Endothelial cell of umbilical vein (primary cell): Measurements from ENCODE around the gene SLC9A9. TPM values are rescaled to one million over a fixed set of nuclear protein-coding genes. Genes with fewer than 3 reads are reported as not detected.

Source experiments
- BruUV-seq: library from RNA; stranded (reverse); fragments of 400-500 nt; replicated peaks from 2 replicates; lab custom pipeline; 2021; lab: Mats Ljungman, UMichigan
- CTCF ChIA-PET: fragments of 300-600, 350-600 bp; sonication (Branson Sonifier 250); formaldehyde crosslinking; loops from one replicate; lab custom pipeline; 2021; ENCODE audit warnings: antibody characterized with exemption, inconsistent platforms; lab: Charles Lee
- POLR2A ChIA-PET: fragments of 300-600, 350-600 bp; sonication (Branson Sonifier 250); formaldehyde crosslinking; loops from one replicate; lab custom pipeline; 2021; ENCODE audit warnings: antibody characterized with exemption, inconsistent platforms; lab: Charles Lee
- DNase-seq: peaks from one replicate; pipeline ENCODE4 v3.0.0-alpha.2; 2011; ENCODE audit warnings: low read depth, low spot score
- FAIRE-seq: peaks from 2 replicates; lab custom pipeline; 2011; peaks lifted over from hg19 to GRCh38; lab: Jason Lieb, UNC
- H2AFZ ChIP-seq: 2 replicates; pipeline ENCODE4 v1.6.0; 2012; ENCODE audit warnings: low read depth, low read length, control low read depth, inconsistent platforms
- H3K27ac ChIP-seq: 2 replicates; pipeline ENCODE4 v1.5.1; 2011; ENCODE audit warnings: low read depth, mild to moderate bottlenecking, control low read depth, low read length, moderate library complexity; ENCODE audit not compliant: insufficient read depth
- H3K27me3 ChIP-seq, 2 experiments: 2 replicates each; pipeline versions ENCODE4 v1.6.0 to v1.6.1; 2011; ENCODE audit warnings: low read length in 2 of 2, mixed read lengths in 1 of 2; ENCODE audit not compliant: control insufficient read depth in 2 of 2, insufficient read depth in 2 of 2
- H3K36me3 ChIP-seq, 2 experiments: 2 replicates in 1 of 2; 3 replicates in 1 of 2; pipeline ENCODE4 v1.5.1; 2011; ENCODE audit warnings: low read length in 2 of 2, mild to moderate bottlenecking in 1 of 2, moderate library complexity in 1 of 2; ENCODE audit not compliant: control insufficient read depth in 2 of 2, insufficient read depth in 2 of 2; ENCODE audit errors: extremely low read depth in 1 of 2
- H3K4me1 ChIP-seq: 3 replicates; pipeline ENCODE4 v1.5.1; 2011; ENCODE audit warnings: mild to moderate bottlenecking, low read length; ENCODE audit not compliant: control insufficient read depth, insufficient read depth; ENCODE audit errors: extremely low read depth
- H3K4me2 ChIP-seq: 2 replicates; pipeline ENCODE4 v1.6.1; 2011; ENCODE audit warnings: low read length, control low read depth, mixed read lengths; ENCODE audit not compliant: insufficient read depth
- H3K4me3 ChIP-seq, 3 experiments: fragments of 200-600 bp in 1 of 3; sonication (generic), shearing (Covaris generic) in 1 of 3; replicated peaks in 1 of 3; 2 replicates each; pipeline ENCODE4 v1.5.1; 2011 to 2016; ENCODE audit warnings: control low read depth in 3 of 3, low read length in 3 of 3, mild to moderate bottlenecking in 2 of 3, inconsistent platforms in 1 of 3, low read depth in 1 of 3, moderate library complexity in 1 of 3; ENCODE audit not compliant: insufficient read depth in 1 of 3
- H3K79me2 ChIP-seq: 2 replicates; pipeline ENCODE4 v1.6.0; 2012; ENCODE audit warnings: low read length, inconsistent platforms; ENCODE audit not compliant: control insufficient read depth, insufficient read depth
- H3K9ac ChIP-seq: replicated peaks from 2 replicates; pipeline ENCODE3; 2011; ENCODE audit warnings: low read length, control low read depth; ENCODE audit not compliant: insufficient read depth; ENCODE audit errors: extremely low read depth
- H3K9me1 ChIP-seq: replicated peaks from 3 replicates; pipeline ENCODE4 v1.6.0; 2011; ENCODE audit warnings: mild to moderate bottlenecking, low read length; ENCODE audit not compliant: control insufficient read depth, insufficient read depth; ENCODE audit errors: extremely low read depth
- H3K9me3 ChIP-seq: replicated peaks from 2 replicates; pipeline ENCODE4 v1.5.1; 2012; ENCODE audit warnings: low read length, inconsistent platforms; ENCODE audit not compliant: control insufficient read depth, insufficient read depth
- H4K20me1 ChIP-seq: replicated peaks from 2 replicates; pipeline ENCODE3; 2011; ENCODE audit warnings: mild to moderate bottlenecking, low read length; ENCODE audit not compliant: control insufficient read depth, insufficient read depth; ENCODE audit errors: extremely low read depth
- CTCF ChIP-seq, 2 donors: IDR thresholded peaks; 1 replicate in 1 of 2; 2 replicates in 1 of 2; pipeline ENCODE4 v1.5.1; 2011; ENCODE audit warnings: low read length in 2 of 2, mild to moderate bottlenecking in 2 of 2, moderate library complexity in 2 of 2, control low read depth in 1 of 2, inconsistent platforms in 1 of 2, low read depth in 1 of 2; ENCODE audit not compliant: insufficient read depth in 1 of 2; ENCODE audit errors: extremely low read depth in 1 of 2
- EZH2 ChIP-seq: IDR thresholded peaks from 2 replicates; pipeline ENCODE4 v1.6.1; 2012; ENCODE audit warnings: borderline replicate concordance, low read depth, mild to moderate bottlenecking, moderate library complexity, low read length, inconsistent platforms; ENCODE audit not compliant: severe bottlenecking
- FOS ChIP-seq: IDR thresholded peaks from 2 replicates; pipeline ENCODE4 v1.6.1; 2011; ENCODE audit warnings: mild to moderate bottlenecking, low read length, moderate library complexity, borderline replicate concordance; ENCODE audit not compliant: insufficient read depth
- GATA2 ChIP-seq: IDR thresholded peaks from 2 replicates; pipeline ENCODE4 v1.7.0; 2011; ENCODE audit warnings: low read depth, mild to moderate bottlenecking, moderate library complexity, mixed read lengths, low read length; ENCODE audit not compliant: insufficient read length, insufficient read depth
- JUN ChIP-seq: IDR thresholded peaks from 2 replicates; pipeline ENCODE4 v1.6.1; 2011; ENCODE audit warnings: borderline replicate concordance, low read depth; ENCODE audit not compliant: insufficient read length, insufficient read depth
- MAX ChIP-seq: IDR thresholded peaks from 2 replicates; pipeline ENCODE4 v1.6.1; 2011; ENCODE audit not compliant: insufficient read depth, insufficient read length
- MYC ChIP-seq: IDR thresholded peaks from one replicate; pipeline ENCODE4 v1.6.1; 2011; ENCODE audit warnings: mild to moderate bottlenecking, low read depth, low read length
- POLR2A ChIP-seq: IDR thresholded peaks from 2 replicates; pipeline ENCODE4 v1.6.1; 2012; ENCODE audit warnings: low read depth, mild to moderate bottlenecking, control low read depth, low read length
- POLR2AphosphoS5 ChIP-seq: IDR thresholded peaks from 2 replicates; pipeline ENCODE4 v1.6.1; 2012; ENCODE audit warnings: low read depth, mild to moderate bottlenecking, control low read depth, low read length, moderate library complexity; ENCODE audit not compliant: insufficient read depth
- dilution Hi-C: fragments of 300-500 bp; cut with MboI; formaldehyde crosslinking; loops from one replicate; pipeline ENCODE4 v1.15.0; 2019; ENCODE audit warnings: low sequenced_read_pairs; ENCODE audit not compliant: extremely low pct_ligation_motif_present
- intact Hi-C: fragments of 100-400 bp; cut with micrococcal nuclease; formaldehyde crosslinking; loops from one replicate; pipeline ENCODE4 v1.10.0; 2022
- polyA plus RNA-seq, 4 experiments: library from polyadenylated mRNA; depleted of rRNA in 3 of 4; stranded (reverse) in 3 of 4; unstranded in 1 of 4; fragments of >200 nt; gene quantifications; 2 replicates each; pipeline versions ENCODE4 v1.2.1 to v1.2.3, GENCODE V29; 2011 to 2012; ENCODE audit warnings: missing spikeins in 1 of 4
- total RNA-seq: library from RNA; stranded (reverse); gene quantifications from 2 replicates; pipeline ENCODE4 v1.2.3, GENCODE V29; 2021

SLC9A9 gene
- total and polyA plus RNA-seq, 2 donors (not counting 3 experiments of a cell fraction or from before 2014, with no cell fraction given): 1.5 to 1.8 TPM

- no peak for TF ChIP-seq JUN
- peak; percentile 62 for TF ChIP-seq GATA2
- TF ChIP-seq MYC: no peak
- peak; percentile 69 for TF ChIP-seq FOS
- no peak for TF ChIP-seq CTCF (IDR thresholded peaks at IDR 0.05; ENCODE audit: extremely low read depth in 1 of 2, insufficient read depth in 1 of 2, low read depth in 1 of 2, low read length in 2 of 2)
- no peak for TF ChIP-seq POLR2A
- TF ChIP-seq MAX: no peak
- no peak for TF ChIP-seq EZH2
- TF ChIP-seq POLR2AphosphoS5: peak; percentile 66
- H3K79me2 ChIP-seq: no peaks in the 10 kb centered on the region
- peak; percentile 15 for DNase-seq
- ChIA-PET CTCF (interaction anchor here (0.9 kb wide), 1 partner anchor 402 kb away, joined by 4 read pairs; no protein-coding TSS in a partner anchor), POLR2A (no interaction called here)
- H3K9me3 ChIP-seq: no peaks in the 10 kb centered on the region
- dilution Hi-C loops: no loop called here
- no peak overlapping the region for H3K4me2 ChIP-seq
- no peaks in the 10 kb centered on the region for H3K9me1 ChIP-seq
- no peak overlapping the region for H2AFZ ChIP-seq
- peaks cover 37% of the 10 kb centered on the region for H3K4me1 ChIP-seq
- no TSS peak for BruUV-seq
- no peak overlapping the region for H3K9ac ChIP-seq
- H3K36me3 ChIP-seq: no peaks in the 10 kb centered on the region
- intact Hi-C loops: no loop called here
- peak overlapping the region; percentile 28 for H3K27ac ChIP-seq
- FAIRE-seq: no peak
- no peak overlapping the region for H3K4me3 ChIP-seq
- H3K27me3 ChIP-seq: no peaks in the 10 kb centered on the region
- H4K20me1 ChIP-seq: no peaks in the 10 kb centered on the region
These were observed 606.2 kb downstream of the SLC9A9 start for GRCh38 chr3:143242101-143242500.
